ENCODE results near the gene ARFGEF3. TPM values are rescaled to one million over a fixed set of nuclear protein-coding genes. Genes with fewer than 3 reads are reported as not detected.

The ARFGEF3 gene
- total RNA-seq, 1 experiment from 2014 or later, result 0.62 TPM

- DNase-seq (ENCODE audit: extremely low read depth, low read depth), result no peak
These were observed 1.2 kb upstream of the ARFGEF3 start for GRCh38 chr6:138160329-138161087.

GRCh38 chr6:138161088-138161337 is 726 bp upstream of the ARFGEF3 start:
- no peak for DNase-seq (ENCODE audit: extremely low read depth, low read depth)

GRCh38 chr6:138162111-138162954 is 594 bp downstream of the ARFGEF3 start:
- DNase-seq (ENCODE audit: extremely low read depth, low read depth), result no peak

- no peak for DNase-seq (ENCODE audit: extremely low read depth, low read depth)
These were observed 1.3 kb downstream of the ARFGEF3 start for GRCh38 chr6:138162955-138163575.

GRCh38 chr6:138175596-138175995 is 13.9 kb downstream of the ARFGEF3 start:
- no peak for DNase-seq (ENCODE audit: extremely low read depth, low read depth)

- DNase-seq (ENCODE audit: extremely low read depth, low read depth), result no peak
These were observed 15.0 kb downstream of the ARFGEF3 start for GRCh38 chr6:138176652-138177232.

- no peak for DNase-seq (ENCODE audit: extremely low read depth, low read depth)
These were observed 21.4 kb downstream of the ARFGEF3 start for GRCh38 chr6:138182939-138183789.

- DNase-seq (ENCODE audit: extremely low read depth, low read depth), result no peak
These were observed 22.0 kb downstream of the ARFGEF3 start for GRCh38 chr6:138183790-138184134.

GRCh38 chr6:138184230-138184629 is 22.5 kb downstream of the ARFGEF3 start:
- DNase-seq (ENCODE audit: extremely low read depth, low read depth), result no peak

GRCh38 chr6:138187156-138187555 is 25.4 kb downstream of the ARFGEF3 start:
- DNase-seq (ENCODE audit: extremely low read depth, low read depth), result no peak

GRCh38 chr6:138188278-138188941 is 26.7 kb downstream of the ARFGEF3 start:
- no peak for DNase-seq (ENCODE audit: extremely low read depth, low read depth)

- DNase-seq (ENCODE audit: extremely low read depth, low read depth), result no peak
These were observed 32.5 kb downstream of the ARFGEF3 start for GRCh38 chr6:138194287-138194686.

GRCh38 chr6:138196122-138196738 is 34.5 kb downstream of the ARFGEF3 start:
- no peak for DNase-seq (ENCODE audit: extremely low read depth, low read depth)

GRCh38 chr6:138197570-138197969 is 35.8 kb downstream of the ARFGEF3 start:
- DNase-seq (ENCODE audit: extremely low read depth, low read depth), result no peak

- DNase-seq (ENCODE audit: extremely low read depth, low read depth), result no peak
These were observed 36.8 kb downstream of the ARFGEF3 start for GRCh38 chr6:138198430-138199091.

- no peak for DNase-seq (ENCODE audit: extremely low read depth, low read depth)
These were observed 40.1 kb downstream of the ARFGEF3 start for GRCh38 chr6:138201836-138202235.

- DNase-seq (ENCODE audit: extremely low read depth, low read depth), result no peak
These were observed 41.6 kb downstream of the ARFGEF3 start for GRCh38 chr6:138203315-138203714.

- no peak for DNase-seq (ENCODE audit: extremely low read depth, low read depth)
These were observed 42.6 kb downstream of the ARFGEF3 start for GRCh38 chr6:138204303-138204702.

GRCh38 chr6:138204792-138205384 is 43.1 kb downstream of the ARFGEF3 start:
- DNase-seq (ENCODE audit: extremely low read depth, low read depth), result no peak

Data from NCI-H460 (cell line).